Activated T-cell treated with anti-CD3 and anti-CD28 coated beads, Interleukin-2, amount 50 U/mL, for 72 hours (primary cell): ENCODE measurements around the gene ZNF763. TPM values are rescaled to one million over a fixed set of nuclear protein-coding genes. Genes with fewer than 3 reads are reported as not detected.

Experiments
- total RNA-seq, 2 donors: library from RNA; stranded (reverse); gene quantifications; one replicate each; pipeline ENCODE4 v1.2.3, GENCODE V29; 2022

Gene ZNF763
- total RNA-seq, 2 donors from 2014 or later: 1.3 to 2.4 TPM

Other genes starting within 250 kb of the ZNF763 start
- gene ZNF823, start 226.1 kb upstream of the ZNF763 start, total RNA-seq: 1 to 10 TPM; 1.4 to 3.3 TPM
- gene ZNF441, start 198.0 kb upstream of the ZNF763 start, total RNA-seq: 1 to 10 TPM; 5.3 to 6.0 TPM
- gene ZNF491, start 166.5 kb upstream of the ZNF763 start, total RNA-seq: 1 to 10 TPM in 1 of 2 donors, under 1 TPM in 1; 0.46 to 2.4 TPM
- gene ZNF440, start 150.8 kb upstream of the ZNF763 start, total RNA-seq: 10 to 100 TPM; 10.2 to 11.2 TPM
- 10 to 100 TPM in 1 of 2 donors, 1 to 10 TPM in 1; 5.8 to 10.1 TPM for gene ZNF439, start 116.3 kb upstream of the ZNF763 start, total RNA-seq
- 1 to 10 TPM; 2.0 to 2.6 TPM for gene ZNF69, start 77.3 kb upstream of the ZNF763 start, total RNA-seq
- 10 to 100 TPM; 16.0 to 17.2 TPM for gene ZNF700, start 39.9 kb upstream of the ZNF763 start, total RNA-seq
- gene ZNF433, start 70.6 kb downstream of the ZNF763 start, total RNA-seq: 1 to 10 TPM; 1.6 to 2.3 TPM
- under 1 TPM; 0.39 to 0.55 TPM for gene ZNF878, start 87.9 kb downstream of the ZNF763 start, total RNA-seq
- 1 to 10 TPM; 3.6 to 8.4 TPM for gene ZNF844, start 99.7 kb downstream of the ZNF763 start, total RNA-seq
- 1 to 10 TPM; 2.7 to 3.4 TPM for gene ZNF20, start 175.3 kb downstream of the ZNF763 start, total RNA-seq
- gene ZNF625, start 191.7 kb downstream of the ZNF763 start, total RNA-seq: 1 to 10 TPM; 3.2 to 4.9 TPM
- gene ZNF136, start 198.1 kb downstream of the ZNF763 start, total RNA-seq: 10 to 100 TPM; 17.0 to 19.8 TPM